Hematopoietic multipotent progenitor cell treated with erythropoietin and hydrocortisone succinate and interleukin-3 and kit ligand, for 17 days (in vitro differentiated cells): ENCODE results near the gene JMJD4.
A peak's percentile ranks its signal among the peaks of the same experiment; 100 is the strongest.

Experiments used
- DNase-seq: peaks from one replicate; pipeline ENCODE4 v3.0.0-alpha.2; 2015; ENCODE audit warnings: low spot score

JMJD4 gene

GRCh38 chr1:227734856-227735538 lies at the start of gene JMJD4, which contains the start of gene SNAP47:
Gene JMJD4 (minus strand): TSS chr1:227735302. CDS start chr1:227735273, 29 bp downstream.
Gene SNAP47 (plus strand): TSS chr1:227735435. CDS start chr1:227747737, 12,302 bp downstream.
- peak; percentile 88 for DNase-seq

- DNase-seq, result no peak
Measured at GRCh38 chr1:227782226-227782625, 47.1 kb upstream of the JMJD4 start.

DNA sequence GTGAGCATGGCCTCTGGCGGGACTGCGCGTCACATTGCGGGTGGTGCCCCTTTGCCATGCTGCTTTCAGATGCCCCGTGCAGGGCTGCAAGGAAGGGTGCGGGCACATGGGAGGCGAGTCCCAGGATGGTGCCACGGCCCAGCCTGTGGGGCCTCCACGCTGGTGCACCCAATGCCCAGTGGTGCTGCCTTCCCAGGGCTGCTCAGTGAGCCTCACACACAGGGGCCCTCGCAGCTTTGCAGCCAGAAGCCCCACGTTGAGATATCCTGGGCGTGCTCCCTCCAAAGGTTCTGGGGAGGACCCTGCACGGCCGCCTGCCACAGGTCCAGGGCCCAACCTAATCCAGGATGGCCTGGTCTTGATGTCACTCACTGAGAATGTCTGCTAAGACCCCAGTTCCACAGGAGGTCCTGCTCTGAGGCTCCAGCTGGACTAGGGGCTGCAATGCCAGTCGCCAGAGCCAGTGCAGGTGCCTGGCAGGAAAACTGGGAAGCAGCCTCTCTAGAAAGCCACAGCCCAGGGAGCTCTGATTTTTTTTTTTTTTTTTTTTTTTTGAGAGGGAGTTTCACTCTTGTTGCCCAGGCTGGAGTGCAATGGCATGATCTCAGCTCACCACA lies 46.3 kb upstream of the JMJD4 start:
- DNase-seq, result no peak

DNA sequence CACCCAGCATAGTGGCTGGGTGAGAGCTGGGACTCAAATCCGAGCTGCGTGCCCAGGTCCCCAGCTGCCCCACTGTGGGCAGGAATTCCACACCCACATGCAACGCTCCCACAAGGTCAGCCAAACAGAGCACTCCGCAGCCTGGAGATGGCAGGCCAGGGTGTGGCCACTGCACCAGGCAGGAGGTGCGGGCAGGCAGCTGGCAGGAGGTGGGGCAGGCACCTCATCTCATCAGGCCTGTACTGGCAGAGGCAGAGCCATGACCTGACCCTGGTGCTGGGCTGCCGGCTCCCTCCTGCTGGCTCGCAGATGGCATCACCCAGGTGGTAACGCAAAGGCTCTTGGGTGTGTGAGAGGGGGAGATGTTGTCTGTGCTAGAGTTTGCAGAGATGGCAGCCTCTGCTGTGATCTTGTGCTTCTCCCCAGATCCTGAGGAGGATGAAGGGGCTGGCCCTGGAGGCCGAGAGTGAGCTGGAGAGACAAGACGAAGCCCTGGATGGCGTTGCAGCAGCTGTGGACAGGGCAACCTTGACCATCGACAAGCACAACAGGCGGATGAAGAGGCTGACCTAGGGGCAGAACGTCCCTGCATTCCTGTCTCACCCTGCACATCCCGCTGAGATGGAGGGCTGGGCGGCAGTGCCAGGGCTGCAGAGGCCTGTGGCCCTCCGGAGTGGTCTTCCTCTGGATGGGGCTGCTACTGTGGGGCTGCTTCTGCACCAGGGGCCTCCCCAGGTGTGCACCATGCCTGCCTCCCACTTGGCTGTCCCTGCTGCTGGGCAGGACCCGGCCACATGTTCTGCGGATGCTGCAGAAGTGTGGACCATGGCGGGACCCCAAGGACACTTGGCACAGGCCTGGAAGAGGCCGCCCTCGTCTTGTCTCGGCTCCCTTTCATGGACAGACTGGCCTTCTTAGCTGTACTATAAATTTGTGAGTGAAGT lies 45.3 kb upstream of the JMJD4 start:
- DNase-seq, result no peak

GRCh38 chr1:227779685-227780084 lies 44.6 kb upstream of the JMJD4 start:
- DNase-seq, result no peak

DNA sequence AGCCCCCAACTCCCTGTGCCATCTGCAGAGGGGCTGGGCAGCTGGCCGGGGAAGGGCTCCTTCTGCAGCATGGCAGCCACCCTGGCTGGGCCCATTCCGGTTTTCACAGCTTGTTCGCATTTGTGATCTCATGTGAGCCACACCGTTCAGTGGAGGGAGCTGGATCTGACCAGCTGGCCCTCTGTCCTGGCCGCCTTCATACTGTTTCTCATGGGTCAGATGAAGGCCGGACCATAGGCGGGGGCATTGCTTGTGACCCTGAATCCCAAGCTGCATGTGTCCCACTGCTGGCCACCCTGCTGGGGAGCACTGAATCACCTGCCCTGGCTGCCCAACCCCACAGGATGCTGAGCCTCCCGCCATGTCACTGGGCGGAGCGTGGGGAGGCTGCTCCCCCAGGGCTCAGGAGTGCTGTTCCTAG lies 43.9 kb upstream of the JMJD4 start:
- DNase-seq, result no peak

DNA sequence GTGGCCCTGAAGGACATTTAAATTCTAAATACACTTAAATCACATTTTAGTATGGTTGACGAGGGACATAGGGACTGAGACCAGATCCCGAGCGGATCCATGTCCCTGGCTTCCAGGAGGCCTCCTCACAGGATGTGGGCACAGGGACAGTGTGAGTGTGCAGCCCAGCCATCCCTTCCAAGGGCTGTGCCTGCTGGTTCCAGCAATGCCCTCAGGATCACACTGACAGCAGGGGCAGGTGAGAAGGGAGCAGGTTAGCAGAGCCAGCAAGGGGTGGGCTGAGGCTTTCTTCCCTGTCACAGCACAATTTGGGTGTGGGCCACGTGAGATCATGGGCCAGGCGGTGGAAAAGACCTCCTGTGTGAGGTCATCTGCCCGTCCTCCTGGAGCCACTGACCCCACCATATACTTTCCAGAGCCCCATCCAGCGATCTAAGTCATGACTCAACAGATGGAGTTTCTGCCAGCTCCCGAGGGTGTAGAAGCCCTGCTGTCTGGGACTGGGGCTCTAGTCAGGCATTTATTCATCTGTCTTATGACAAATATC lies 43.4 kb upstream of the JMJD4 start:
- DNase-seq, result no peak

DNA sequence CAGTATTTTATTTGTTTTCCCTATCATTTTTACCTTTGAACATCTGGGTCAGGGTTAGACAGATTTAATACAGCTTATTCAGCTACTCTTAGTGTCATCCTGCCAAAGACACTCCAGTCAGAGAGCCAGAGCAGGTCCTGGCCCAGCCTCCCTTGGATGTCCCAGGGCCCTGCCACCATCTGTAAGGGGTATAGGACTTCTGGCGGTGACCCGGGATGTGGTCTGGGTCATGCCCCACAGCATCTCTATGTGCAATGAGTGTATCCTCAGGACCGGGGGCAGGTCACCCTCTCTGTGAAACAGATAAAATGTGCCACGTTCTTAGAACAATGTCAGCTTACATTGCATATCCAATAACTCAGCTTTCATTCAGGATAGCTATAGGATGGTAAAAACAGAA lies 42.5 kb upstream of the JMJD4 start:
- DNase-seq, result no peak

DNA sequence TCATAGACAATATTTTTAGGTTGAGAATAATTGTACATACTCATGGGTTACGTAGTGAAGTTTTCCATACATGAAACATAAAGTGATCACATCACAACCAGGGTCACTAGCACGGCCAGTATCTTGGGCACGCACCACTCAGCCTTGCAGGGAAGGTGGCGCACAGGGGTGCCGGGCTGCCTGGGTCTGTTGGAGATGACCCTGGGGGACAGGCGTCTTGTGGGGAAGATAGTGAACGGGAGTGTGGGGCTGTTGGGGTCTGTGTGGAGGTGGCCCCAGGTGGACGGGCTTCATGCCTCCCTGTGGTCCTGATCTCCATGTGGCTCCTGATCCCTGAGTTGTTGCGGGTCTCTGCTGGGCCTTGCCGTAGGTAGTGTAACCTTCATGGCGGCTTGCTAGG lies 42.1 kb upstream of the JMJD4 start:
- no peak for DNase-seq

DNA sequence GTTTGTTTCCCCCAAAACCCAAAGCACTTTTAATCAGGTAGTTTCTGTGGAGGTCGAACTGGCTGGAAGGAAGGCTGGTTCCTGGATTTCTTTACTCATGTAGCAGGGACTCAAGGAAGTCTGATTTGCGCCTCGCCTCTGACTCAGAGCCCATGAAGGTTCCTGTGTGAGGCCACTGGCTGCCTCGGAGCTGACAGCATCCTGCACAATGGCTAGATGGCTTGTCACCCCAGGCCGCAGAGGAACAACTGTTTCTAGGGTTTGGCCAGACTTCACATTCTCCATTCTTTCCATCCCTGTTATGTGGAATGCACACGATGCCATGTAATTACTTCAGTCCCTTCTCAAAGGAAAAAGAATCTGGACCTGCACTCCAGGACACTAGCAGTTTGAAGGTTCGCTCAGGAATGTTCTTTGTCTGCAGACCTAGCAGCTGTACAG lies 41.2 kb upstream of the JMJD4 start:
- DNase-seq, result no peak

DNA sequence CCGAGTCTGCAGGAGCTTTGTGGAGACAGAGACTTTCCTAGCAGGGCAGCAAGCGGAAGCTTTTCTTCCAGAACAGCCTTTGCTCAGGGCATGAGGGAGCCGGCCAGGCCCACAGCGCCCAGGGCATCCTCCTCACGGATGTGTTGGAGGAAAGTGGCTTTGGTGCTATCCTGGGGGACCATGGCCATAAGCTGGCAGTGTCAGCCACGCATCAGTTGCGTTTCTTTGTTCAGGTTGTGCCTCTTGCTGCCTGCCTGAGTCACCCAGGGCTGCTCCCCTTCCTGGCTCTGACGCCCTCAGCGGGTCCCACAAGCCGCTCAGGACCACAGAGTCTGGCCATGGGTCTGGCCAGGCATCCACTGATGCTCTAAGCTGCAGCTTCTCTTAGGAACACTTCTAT lies 40.7 kb upstream of the JMJD4 start:
- no peak for DNase-seq

- no peak for DNase-seq
Measured at GRCh38 chr1:227774821-227775661, 39.9 kb upstream of the JMJD4 start.

GRCh38 chr1:227774051-227774731 lies 39.1 kb upstream of the JMJD4 start:
- DNase-seq, result no peak

DNA sequence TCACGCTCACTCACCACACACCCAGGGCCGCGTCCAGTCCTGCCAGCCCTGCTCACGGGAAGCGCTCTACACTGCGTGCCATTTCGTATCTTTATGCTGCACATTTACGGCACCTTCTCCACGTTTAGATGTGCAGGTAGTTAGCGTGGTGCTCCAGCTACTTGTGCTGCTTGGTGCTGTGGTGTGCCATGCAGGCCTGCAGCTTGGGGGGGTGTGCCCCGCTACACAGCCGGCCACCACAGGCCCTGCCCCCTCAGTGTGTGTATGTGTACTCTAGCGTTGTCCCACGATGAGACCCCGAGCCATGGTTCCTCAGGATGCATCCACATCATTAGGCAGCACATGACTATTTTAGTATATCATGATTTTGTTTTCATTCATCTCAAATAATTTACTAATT lies 38.5 kb upstream of the JMJD4 start:
- DNase-seq, result no peak

DNA sequence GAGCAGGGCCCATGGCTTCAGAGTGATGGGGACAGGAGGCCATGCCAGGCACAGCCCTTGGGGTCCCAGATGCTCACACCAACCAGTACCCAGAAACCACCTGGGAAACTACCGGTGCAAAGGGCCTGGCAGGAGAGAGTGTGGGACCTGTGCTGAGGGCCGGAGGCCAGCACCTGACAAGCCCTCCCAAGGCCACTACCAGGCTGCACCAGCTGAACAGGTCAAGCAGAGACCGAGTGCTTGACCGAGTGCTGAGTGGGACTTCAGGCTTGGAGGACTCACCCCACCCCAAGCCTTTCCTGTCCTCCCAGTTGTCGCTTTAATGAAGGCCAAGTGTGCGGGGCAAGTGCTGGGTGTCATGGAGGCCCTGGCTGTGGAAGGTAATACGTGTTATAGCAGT lies 36.7 kb upstream of the JMJD4 start:
- no peak for DNase-seq

- DNase-seq, result no peak
Measured at GRCh38 chr1:227771326-227771725, 36.2 kb upstream of the JMJD4 start.

- DNase-seq, result no peak
Measured at GRCh38 chr1:227770812-227771211, 35.7 kb upstream of the JMJD4 start.

- DNase-seq, result no peak
Measured at GRCh38 chr1:227769936-227770494, 34.9 kb upstream of the JMJD4 start.

DNA sequence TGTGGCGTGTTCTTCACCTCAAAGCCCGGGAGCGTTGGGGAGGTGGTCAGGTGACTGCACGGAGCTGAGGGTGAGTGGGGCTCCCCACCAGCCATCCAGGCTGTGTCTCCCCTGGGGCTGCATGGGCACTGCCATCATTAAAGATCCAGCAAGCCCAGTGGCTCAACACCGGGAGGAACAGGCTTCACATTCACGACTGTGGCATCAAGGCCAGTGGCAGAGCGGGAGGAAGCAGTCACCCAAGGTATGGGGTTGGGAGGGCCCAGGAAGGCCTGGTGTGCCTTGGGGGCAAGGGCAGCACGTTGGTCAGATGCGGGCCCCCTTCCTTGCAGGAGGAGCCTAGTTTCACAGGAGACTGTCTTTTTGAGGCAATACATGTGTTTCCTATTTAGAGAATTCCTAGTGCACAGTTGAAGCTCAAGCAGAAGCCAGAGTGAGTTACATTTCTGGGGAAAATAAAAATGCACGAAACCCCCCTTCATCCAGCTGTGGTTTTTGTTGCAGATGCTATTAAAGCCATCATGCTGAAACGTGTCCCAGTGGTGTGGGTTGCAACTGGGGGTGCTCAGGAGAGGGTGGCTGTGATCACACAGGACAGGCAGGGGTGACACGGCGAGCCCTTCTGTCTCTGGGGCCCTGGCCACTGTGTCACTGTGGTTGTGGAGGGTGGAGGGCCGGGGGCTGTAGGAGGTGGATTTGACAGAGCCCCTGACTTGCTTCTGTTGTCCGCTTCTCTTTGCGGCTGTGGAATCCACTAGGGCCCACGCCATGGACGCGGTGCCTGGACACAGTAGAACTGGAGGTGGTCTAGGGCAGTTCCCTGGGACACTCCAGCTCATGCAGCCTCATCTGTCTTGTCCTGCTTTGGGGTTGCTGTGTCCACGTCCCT lies 34.2 kb upstream of the JMJD4 start:
- DNase-seq, result no peak
